B cell (primary cell): ENCODE results near the gene TTF2. TPM values are rescaled to one million over a fixed set of nuclear protein-coding genes. Genes with fewer than 3 reads are reported as not detected.

Experiments
- ATAC-seq: fragments of 200-7000 bp; cut with Tn5 transposase; one replicate; pipeline ENCODE4 v1.10.0; 2021; ENCODE audit warnings: low read depth, mild to moderate bottlenecking, moderate number of reproducible peaks, moderate library complexity
- CTCF ChIA-PET: fragments of 350-600 bp; sonication (Branson Sonifier 250); formaldehyde crosslinking; loops from one replicate; lab custom pipeline; 2021; ENCODE audit warnings: antibody characterized with exemption, inconsistent platforms; lab: Charles Lee
- POLR2A ChIA-PET: fragments of 350-600 bp; sonication (Branson Sonifier 250); formaldehyde crosslinking; loops from one replicate; lab custom pipeline; 2021; ENCODE audit warnings: antibody characterized with exemption; lab: Charles Lee
- DNase-seq: peaks from one replicate; pipeline ENCODE4 v3.0.0; 2013
- H2AFZ ChIP-seq: 2 replicates; pipeline ENCODE4 v1.6.1; 2012; ENCODE audit warnings: mild to moderate bottlenecking, low read depth, low read length; ENCODE audit not compliant: insufficient read depth, poor library complexity, severe bottlenecking
- H3K27ac ChIP-seq, 2 donors: 1 replicate in 1 of 2; 2 replicates in 1 of 2; pipeline ENCODE4 v1.5.1; 2012 to 2013; ENCODE audit warnings: low read length in 2 of 2, mild to moderate bottlenecking in 2 of 2, moderate library complexity in 1 of 2
- H3K27me3 ChIP-seq, 4 experiments: fragments of 200-600 bp in 1 of 4; sonication (generic) in 1 of 4; replicated peaks in 1 of 4; 1 replicate in 2 of 4; 2 replicates in 2 of 4; pipeline versions ENCODE4 v1.6.1 to v1.7.0; 2013 to 2016; ENCODE audit warnings: low read length in 3 of 4, mild to moderate bottlenecking in 2 of 4, mixed read lengths in 1 of 4, moderate library complexity in 1 of 4; ENCODE audit not compliant: insufficient read depth in 4 of 4, control insufficient read depth in 3 of 4; ENCODE audit errors: control extremely low read depth in 1 of 4
- H3K36me3 ChIP-seq, 2 experiments: replicated peaks in 1 of 2; 1 replicate in 1 of 2; 2 replicates in 1 of 2; pipeline versions ENCODE4 v1.6.1 to v1.7.1; 2013; ENCODE audit warnings: low read length in 1 of 2; ENCODE audit not compliant: insufficient read depth in 2 of 2, control insufficient read depth in 1 of 2; ENCODE audit errors: control extremely low read depth in 1 of 2, extremely low read depth in 1 of 2
- H3K4me1 ChIP-seq, 2 donors: fragments of 200-600 bp in 1 of 2; sonication (generic) in 1 of 2; 1 replicate in 1 of 2; 2 replicates in 1 of 2; pipeline versions ENCODE4 v1.5.1 to v1.6.1; 2013 to 2017; ENCODE audit warnings: low read length in 2 of 2; ENCODE audit not compliant: control insufficient read depth in 2 of 2, insufficient read depth in 2 of 2
- H3K4me2 ChIP-seq: replicated peaks from 2 replicates; pipeline ENCODE3; 2012; ENCODE audit warnings: mild to moderate bottlenecking, low read depth, low read length; ENCODE audit not compliant: poor library complexity, severe bottlenecking
- H3K4me3 ChIP-seq, 5 experiments: fragments of 200-600 bp in 1 of 5; sonication (generic) in 1 of 5; 1 replicate in 3 of 5; 2 replicates in 2 of 5; pipeline versions ENCODE4 v1.5.1 to v1.7.0; 2011 to 2016; ENCODE audit warnings: low read length in 4 of 5, mild to moderate bottlenecking in 4 of 5, low read depth in 2 of 5, control low read depth in 1 of 5, moderate library complexity in 1 of 5; ENCODE audit not compliant: insufficient read depth in 1 of 5; ENCODE audit errors: control extremely low read depth in 1 of 5, extremely low read depth in 1 of 5
- H3K79me2 ChIP-seq: fragments of 200-600 bp; sonication (generic); one replicate; pipeline ENCODE4 v1.6.0; 2016; ENCODE audit warnings: low read length; ENCODE audit not compliant: control insufficient read depth, insufficient read depth
- H3K9ac ChIP-seq: fragments of 200-600 bp; sonication (generic); 2 replicates; pipeline ENCODE4 v1.6.1; 2017; ENCODE audit warnings: mild to moderate bottlenecking, low read length, moderate library complexity
- H3K9me3 ChIP-seq, 3 donors: one replicate each; pipeline versions ENCODE4 v1.6.1 to v1.7.1; 2013; ENCODE audit warnings: low read length in 2 of 3; ENCODE audit not compliant: control insufficient read depth in 2 of 3, insufficient read depth in 1 of 3; ENCODE audit errors: control extremely low read depth in 1 of 3
- H4K20me1 ChIP-seq: 2 replicates; pipeline ENCODE4 v1.6.0; 2012; ENCODE audit warnings: mild to moderate bottlenecking, low read length; ENCODE audit not compliant: insufficient read depth, control insufficient read depth, poor library complexity, severe bottlenecking
- H3K27ac Mint-ChIP-seq: one replicate; pipeline ENCODE4 v1.8.0; 2021; ENCODE audit warnings: mixed read lengths
- H3K27me3 Mint-ChIP-seq: one replicate; pipeline ENCODE4 v1.8.0; 2021; ENCODE audit warnings: mixed read lengths
- H3K4me1 Mint-ChIP-seq: one replicate; pipeline ENCODE4 v1.8.0; 2021; ENCODE audit warnings: mixed read lengths
- H3K4me3 Mint-ChIP-seq: one replicate; pipeline ENCODE4 v1.8.0; 2021; ENCODE audit warnings: mixed read lengths
- H3K9me3 Mint-ChIP-seq: one replicate; pipeline ENCODE4 v1.8.0; 2022; ENCODE audit warnings: mixed read lengths; ENCODE audit not compliant: insufficient read depth
- CTCF ChIP-seq: fragments of 200-600 bp; IDR thresholded peaks from one replicate; pipeline ENCODE4 v1.8.0; 2022; ENCODE audit warnings: antibody characterized with exemption, mild to moderate bottlenecking
- EZH2 ChIP-seq: IDR thresholded peaks from 2 replicates; pipeline ENCODE4 v1.6.1; 2012; ENCODE audit warnings: borderline replicate concordance, low read depth, mild to moderate bottlenecking, moderate library complexity, low read length; ENCODE audit not compliant: insufficient read depth, poor library complexity, severe bottlenecking
- WGBS: methylation state at CpG from one replicate; pipeline ENCODE4 v1.1.5; 2013; ENCODE audit warnings: missing lambda C conversion rate; ENCODE audit not compliant: insufficient coverage; 5-methylcytosine and 5-hydroxymethylcytosine counted together
- intact Hi-C: fragments of 100-400 bp; cut with micrococcal nuclease; formaldehyde crosslinking; loops from one replicate; pipeline ENCODE4 v1.10.0; 2022
- polyA plus RNA-seq: library from polyadenylated mRNA; depleted of rRNA; stranded (reverse); fragments of >200 nt; gene quantifications from 2 replicates; pipeline ENCODE4 v1.2.3, GENCODE V29; 2012
- total RNA-seq, 2 donors: library from RNA; stranded (reverse); fragments of 120-200 nt in 1 of 2; gene quantifications; 1 replicate in 1 of 2; 2 replicates in 1 of 2; pipeline versions ENCODE4 v1.2.3 to v1.2.4, GENCODE V29; 2013 to 2022

The TTF2 gene
- total and polyA plus RNA-seq, 2 donors (not counting 1 experiment from before 2014, with no cell fraction given) = 11.3 to 28.9 TPM

DNA sequence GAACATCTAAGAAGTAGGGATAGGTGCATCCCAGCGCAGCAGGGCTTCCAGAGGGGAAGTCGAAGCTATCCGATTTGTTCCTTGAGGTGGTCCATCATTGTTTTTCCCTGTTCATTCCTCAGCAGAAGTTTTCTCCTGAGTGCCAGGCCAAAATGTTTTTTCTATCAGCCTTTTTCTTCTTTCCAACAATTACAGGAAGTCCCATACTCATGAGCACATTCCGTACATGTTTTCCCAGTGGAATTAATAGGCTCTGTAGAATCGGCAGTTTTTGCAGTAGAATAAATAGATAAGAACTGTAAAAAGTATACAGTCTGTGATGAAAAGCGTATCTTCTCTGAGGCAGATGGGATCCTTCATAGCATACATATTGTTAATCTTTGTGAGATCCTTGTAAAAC, 33.8 kb upstream of the TTF2 start:
- H3K4me1 Mint-ChIP-seq = no peaks in the 10 kb centered on the region
- Histone ChIP-seq H3K9me3 (no peaks in the 10 kb centered on the region), H3K27me3 (no peaks in the 10 kb centered on the region), H3K36me3 (no peaks in the 10 kb centered on the region), H3K79me2 (no peaks in the 10 kb centered on the region), H3K9ac (no peak overlapping the region), H3K4me1 (no peaks in the 10 kb centered on the region), H3K27ac (no peak overlapping the region), H3K4me3 (no peak overlapping the region), H2AFZ (no peak overlapping the region), H3K4me2 (no peak overlapping the region), H4K20me1 (no peaks in the 10 kb centered on the region)
- ChIA-PET CTCF (no interaction called here), POLR2A (no interaction called here)
- WGBS = 83% methylated on average over 3 of the region's 6 CpGs
- no peak for DNase-seq
- ATAC-seq = no peak
- TF ChIP-seq CTCF (no peak), EZH2 (no peak)
- intact Hi-C loops = no loop called here
- no peak overlapping the region for H3K27ac Mint-ChIP-seq
- no peaks in the 10 kb centered on the region for H3K27me3 Mint-ChIP-seq
- H3K9me3 Mint-ChIP-seq = no peaks in the 10 kb centered on the region
- no peak overlapping the region for H3K4me3 Mint-ChIP-seq

GRCh38 chr1:117029685-117030084, 30.4 kb upstream of the TTF2 start:
- Mint-ChIP-seq H3K9me3 (no peaks in the 10 kb centered on the region), H3K27me3 (no peaks in the 10 kb centered on the region), H3K27ac (no peak overlapping the region), H3K4me1 (no peaks in the 10 kb centered on the region), H3K4me3 (no peak overlapping the region)
- no peaks in the 10 kb centered on the region for H3K9me3 ChIP-seq
- POLR2A ChIA-PET = no interaction called here
- H3K4me1 ChIP-seq = no peaks in the 10 kb centered on the region
- ATAC-seq = no peak
- no peaks in the 10 kb centered on the region for H3K36me3 ChIP-seq
- H3K79me2 ChIP-seq = no peaks in the 10 kb centered on the region
- no peaks in the 10 kb centered on the region for H4K20me1 ChIP-seq
- no CpG with 5 or more reads among the region's 1 CpG for WGBS
- H3K4me2 ChIP-seq = no peak overlapping the region
- intact Hi-C loops = no loop called here
- no peak overlapping the region for H3K27ac ChIP-seq
- no peak overlapping the region for H2AFZ ChIP-seq
- H3K27me3 ChIP-seq = no peaks in the 10 kb centered on the region
- TF ChIP-seq EZH2 (no peak), CTCF (no peak)
- no peak overlapping the region for H3K9ac ChIP-seq
- no peak overlapping the region for H3K4me3 ChIP-seq
- no peak for DNase-seq
- CTCF ChIA-PET = no interaction called here
